CD4-positive, alpha-beta T cell treated with Interleukin-15 for 1 hour (primary cell): Measurements from ENCODE around the gene TECR.
"Not testable (repeated sequence)": the region's sequence is repeated elsewhere in the genome, so short reads cannot be mapped to it uniquely, and the experiment has no call there.

Experiments
- DNase-seq: peaks from one replicate; pipeline ENCODE4 v3.0.0-alpha.2; 2020

The TECR gene

DNA sequence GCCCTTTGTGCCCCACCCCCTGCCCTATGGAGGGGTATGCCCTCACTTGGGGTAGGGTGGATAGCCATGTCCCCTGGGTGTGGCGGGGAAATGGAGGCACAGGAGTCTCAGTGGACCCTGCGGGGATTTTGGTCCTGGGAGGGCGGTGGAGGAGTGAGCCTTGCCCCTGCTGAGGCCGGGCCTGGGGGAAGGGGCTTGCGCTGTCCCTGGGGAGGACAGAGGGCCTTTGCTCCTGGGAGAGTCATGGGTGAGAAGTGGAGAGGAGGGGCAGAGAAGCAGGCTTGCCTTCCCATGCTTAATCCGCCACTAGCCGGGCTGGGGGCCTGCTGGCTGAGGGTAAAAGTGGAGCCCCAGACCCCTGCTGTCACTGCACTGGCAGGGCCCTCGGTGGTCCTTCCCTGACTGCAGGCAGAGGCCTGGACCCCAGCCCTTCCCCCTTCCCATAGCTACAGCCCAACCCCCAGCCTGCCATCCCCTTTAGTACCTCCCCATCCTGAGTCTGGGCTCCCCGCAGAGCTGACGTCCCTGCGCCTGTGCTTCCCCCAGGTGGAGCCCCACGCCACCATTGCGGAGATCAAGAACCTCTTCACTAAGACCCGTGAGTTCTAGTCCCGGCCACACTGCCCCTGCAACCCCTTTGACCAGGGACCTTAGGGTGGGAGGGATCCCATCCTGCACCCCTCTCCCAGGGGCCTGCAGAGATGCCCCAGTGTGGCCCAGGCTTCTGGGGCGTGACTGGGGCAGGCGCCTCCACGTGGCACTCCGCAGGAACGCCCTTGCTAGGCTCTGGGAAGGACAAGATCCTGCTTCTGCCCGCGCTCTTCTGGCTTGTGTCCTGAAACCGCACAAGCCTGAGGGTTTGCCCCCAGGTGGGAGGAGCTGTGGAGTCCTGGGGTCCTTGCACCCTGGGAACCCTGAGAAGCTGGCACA, 33.5 kb downstream of the TECR start:
- no peak for DNase-seq

- DNase-seq = no peak
These were observed 34.2 kb downstream of the TECR start for GRCh38 chr19:14563590-14563926.

GRCh38 chr19:14563989-14564651, 34.7 kb downstream of the TECR start:
- DNase-seq = peak; percentile 62

- not testable (repeated sequence) for DNase-seq
These were observed 35.4 kb downstream of the TECR start for GRCh38 chr19:14564652-14565297.

- DNase-seq = no peak
These were observed 35.9 kb downstream of the TECR start for GRCh38 chr19:14565298-14565679.

- DNase-seq = no peak
These were observed 36.6 kb downstream of the TECR start for GRCh38 chr19:14565765-14566711.

GRCh38 chr19:14566712-14567077, 37.3 kb downstream of the TECR start:
- DNase-seq = no peak

DNA sequence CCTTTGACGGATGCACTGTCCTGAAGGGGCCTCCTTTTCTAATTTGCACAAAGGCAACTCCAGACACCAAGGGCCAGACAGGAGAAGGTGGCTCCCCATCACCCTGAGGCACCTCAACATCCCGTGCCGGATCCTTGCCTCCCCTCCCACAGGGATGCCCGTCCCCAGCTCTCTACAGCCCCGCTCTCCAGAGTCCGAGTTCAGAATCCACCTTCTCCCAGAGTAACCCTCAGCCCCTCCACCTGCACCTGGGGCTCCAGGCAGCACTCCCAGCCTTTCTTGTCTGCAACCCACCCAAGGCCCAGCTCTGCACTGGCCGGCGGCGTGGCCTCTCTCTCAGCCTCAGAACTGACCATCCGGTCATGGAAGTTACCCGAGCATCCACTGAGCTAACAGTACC, 37.7 kb downstream of the TECR start:
- DNase-seq = no peak

DNA sequence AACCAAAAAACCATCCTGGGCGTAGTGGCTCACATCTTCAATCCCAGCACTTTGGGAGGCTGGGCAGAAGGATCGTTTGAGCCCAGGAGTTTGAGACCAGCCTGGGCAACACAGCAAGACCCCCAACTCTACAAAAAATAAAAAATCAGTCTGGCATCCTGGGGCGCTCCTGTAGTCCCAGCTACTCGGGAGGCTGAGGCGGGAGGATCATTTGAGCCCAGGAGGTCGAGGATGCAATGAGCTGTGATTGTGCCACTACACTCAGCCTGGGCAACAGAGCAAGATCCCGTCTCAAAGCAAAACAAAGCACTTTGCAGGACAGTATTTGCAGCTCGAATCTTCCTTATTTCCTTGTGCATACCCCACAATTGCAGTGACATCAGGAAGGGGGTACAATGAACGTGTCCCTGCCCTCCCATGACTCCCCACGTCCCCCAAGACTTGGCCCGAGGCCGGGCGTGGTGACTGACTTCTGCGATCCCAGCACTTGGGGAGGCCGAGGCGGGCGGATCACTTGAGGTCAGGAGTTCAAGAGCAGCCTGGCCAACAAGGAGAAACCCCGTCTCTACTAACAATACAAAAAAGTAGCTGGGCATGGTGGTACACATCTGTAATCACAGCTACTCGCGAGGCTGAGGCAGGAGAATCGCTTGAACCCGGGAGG, 41.6 kb downstream of the TECR start:
- DNase-seq = no peak

DNA sequence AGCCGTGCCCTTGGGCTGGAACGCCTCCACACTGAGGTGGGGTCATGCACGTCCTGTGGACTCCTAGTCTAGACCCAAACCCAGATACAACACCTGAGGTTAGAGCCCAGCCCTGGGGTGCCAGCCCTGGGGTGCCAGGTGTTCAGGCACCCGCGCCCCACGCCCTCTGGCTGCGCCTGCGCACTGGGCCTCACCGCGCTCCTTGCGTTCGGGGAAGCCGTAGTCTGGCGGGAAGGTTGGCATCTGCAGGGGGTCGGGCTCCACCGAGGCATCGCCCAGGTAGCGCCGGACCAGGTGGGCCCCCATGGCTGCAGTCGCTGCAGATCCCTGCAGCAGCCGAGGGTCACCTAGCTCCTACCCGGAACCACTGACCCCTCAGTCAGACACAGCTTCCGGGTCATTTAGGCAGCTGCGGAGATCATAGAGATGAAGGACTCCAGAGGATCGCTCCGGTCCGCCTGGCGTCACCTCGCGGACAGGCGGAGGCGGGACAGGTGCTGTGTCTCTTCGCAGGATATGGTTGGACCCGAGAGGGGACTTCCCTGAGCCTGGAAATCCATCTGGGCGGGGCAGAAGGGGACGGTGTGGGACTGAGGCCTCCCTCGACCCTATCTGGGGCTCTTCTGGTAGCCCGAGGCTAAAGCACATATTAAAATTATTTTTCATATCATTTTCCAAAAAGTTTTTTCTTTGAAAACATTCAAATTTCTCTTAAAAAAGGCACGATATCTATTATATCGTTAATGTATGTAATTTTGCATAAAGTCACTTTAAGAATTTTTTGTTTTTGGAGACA, 42.5 kb downstream of the TECR start, which contains the start of gene NDUFB7:
Gene NDUFB7, minus strand, starts transcription at position 372 of the 796 bp plus-strand sequence. Its CDS starts 66 bp downstream, at position 306.
- DNase-seq = peak; percentile 93

DNA sequence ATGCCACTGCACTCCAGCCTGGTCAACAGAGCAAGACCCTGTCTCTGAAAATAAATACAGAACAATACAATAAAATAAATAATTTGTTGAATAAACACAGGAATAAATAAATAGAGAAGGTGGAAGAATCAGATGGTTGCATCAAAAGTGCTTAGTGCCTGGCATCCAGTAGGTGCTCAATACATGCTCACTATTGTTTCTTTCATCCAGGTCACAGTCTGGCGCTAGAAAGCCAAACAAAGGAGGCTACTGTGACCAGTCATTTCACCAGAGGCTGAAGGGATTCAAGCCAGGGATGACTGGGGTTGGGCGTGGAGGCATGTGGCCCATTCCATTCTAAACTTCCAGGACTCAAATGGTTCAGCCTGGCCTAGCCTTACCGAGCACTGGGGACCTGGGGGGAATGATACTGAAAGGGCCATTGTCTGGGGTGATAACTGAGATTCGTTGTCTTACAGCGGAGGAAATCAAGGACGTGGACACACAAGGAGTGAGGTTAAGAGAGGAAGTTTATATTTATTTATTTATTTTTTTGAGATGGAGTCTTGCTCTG, 46.1 kb downstream of the TECR start:
- no peak for DNase-seq

- DNase-seq = no peak
These were observed 47.0 kb downstream of the TECR start for GRCh38 chr19:14576363-14576762.

- DNase-seq = no peak
These were observed 47.9 kb downstream of the TECR start for GRCh38 chr19:14577264-14577663.

GRCh38 chr19:14577885-14578427, 48.6 kb downstream of the TECR start:
- peak; percentile 38 for DNase-seq

DNA sequence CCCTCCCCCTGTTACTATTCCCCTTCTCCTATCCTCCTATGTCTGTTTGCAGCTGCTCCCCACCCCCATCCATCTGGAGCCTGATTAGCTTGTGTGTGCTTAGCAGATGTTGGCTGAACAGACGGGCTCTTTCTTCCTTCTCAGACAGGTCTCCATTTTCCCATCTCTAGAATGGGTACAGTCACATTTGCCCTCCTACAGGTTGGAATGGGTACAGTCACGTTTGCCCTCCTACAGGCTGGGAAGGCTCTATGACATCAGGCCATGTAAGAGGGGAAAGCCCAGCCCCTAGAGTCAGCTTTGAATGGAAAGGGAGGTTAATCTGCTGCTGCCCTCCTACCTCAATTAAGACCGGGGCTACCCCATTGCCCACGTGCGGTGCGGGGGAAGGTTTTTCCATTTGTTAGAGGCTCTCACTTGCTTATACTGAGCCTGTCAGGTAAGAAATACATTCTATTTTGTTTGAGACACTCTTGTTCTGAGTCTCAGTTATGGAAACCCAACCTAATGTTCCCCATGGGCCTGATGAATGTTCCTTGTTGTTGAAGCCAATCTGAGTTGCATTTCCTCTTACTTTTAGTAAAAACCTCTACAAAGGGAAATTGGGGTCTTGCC, 51.3 kb downstream of the TECR start:
- DNase-seq = no peak

DNA sequence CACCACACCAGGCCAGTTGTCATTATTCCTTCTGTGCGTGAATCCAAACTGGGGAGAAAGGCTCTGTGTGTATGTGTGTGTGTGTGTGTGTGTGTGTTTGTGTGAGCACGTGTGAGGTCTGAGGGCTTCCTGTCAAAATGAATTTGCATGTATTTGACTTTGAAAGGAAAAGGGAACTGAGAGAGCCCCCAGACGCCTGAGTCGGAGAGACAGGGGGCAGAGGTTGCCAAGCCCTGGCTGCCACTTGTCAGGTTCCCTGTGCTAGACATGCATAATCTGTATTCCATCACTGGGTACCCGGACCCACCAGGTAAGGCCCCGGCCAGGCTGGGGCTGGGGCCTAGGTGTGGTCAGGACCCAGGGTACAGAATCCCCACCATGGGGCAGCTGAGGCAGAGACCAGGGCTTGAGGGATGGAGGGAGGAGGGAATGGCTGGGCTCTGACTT, 53.5 kb downstream of the TECR start, which contains the start of gene CLEC17A:
Gene CLEC17A, plus strand, starts transcription at position 191 of the 447 bp plus-strand sequence. Its CDS starts 77 bp downstream, at position 268.
- DNase-seq = peak; percentile 78

GRCh38 chr19:14584372-14584771, 55.0 kb downstream of the TECR start:
- DNase-seq = not testable (repeated sequence)

DNA sequence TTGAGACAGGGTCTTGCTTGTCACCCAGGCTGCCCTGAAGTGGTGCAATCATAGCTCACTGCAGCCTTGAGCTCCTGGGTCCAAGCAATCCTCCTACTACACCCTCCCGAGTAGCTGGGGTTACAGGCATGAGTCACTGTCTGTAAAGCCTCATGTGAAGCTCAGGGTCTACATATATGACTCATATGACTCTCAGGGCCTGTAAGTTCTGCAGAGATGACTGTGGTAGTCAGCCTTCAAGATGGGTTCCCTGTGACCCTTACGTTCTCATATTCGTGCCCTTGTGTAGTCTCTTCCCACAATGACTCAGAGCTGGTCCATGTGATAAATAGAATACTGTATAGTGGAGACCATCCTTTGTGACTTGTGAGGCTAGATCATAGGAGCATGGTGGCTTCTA, 55.8 kb downstream of the TECR start:
- DNase-seq = peak; percentile 60

GRCh38 chr19:14589433-14589832, 60.0 kb downstream of the TECR start:
- not testable (repeated sequence) for DNase-seq

DNA sequence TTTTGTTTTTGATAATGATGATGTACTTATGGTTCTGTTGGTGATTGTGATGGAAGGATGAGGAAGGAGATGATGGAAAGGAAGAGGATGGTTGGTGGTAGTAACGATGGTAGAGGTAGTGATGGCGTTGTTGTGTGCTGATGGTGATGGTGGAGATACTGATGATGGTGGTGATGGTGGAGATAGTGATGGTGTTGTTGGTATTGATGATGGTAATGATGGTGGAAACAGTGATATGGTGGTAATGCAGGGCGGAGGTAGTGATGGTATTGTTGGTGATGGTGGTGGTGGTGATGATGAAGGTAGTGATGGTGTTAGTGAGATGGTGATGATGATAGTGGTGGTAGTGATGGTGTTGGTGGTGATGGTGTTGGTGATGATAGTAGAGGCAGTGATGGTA, 66.2 kb downstream of the TECR start:
- DNase-seq = no peak
